Measurements from ENCODE around the gene NR2C2. TPM values are rescaled to one million over a fixed set of nuclear protein-coding genes. Genes with fewer than 3 reads are reported as not detected.

The NR2C2 gene
- total and polyA plus RNA-seq, 2 of the 13 experiments (the other 11 are each of a cell fraction or from before 2014, with no cell fraction given): 7.8 to 11.8 TPM

GRCh38 chr3:15064835-15065549 lies 117.6 kb downstream of the NR2C2 start, which contains the start of gene MRPS25 (continued):
- peak; percentile 50; the same call in 1 of the 2 replicates for TF ChIP-seq PRDM10 (CRISPR knock-in tag; IDR thresholded peaks at IDR 0.05; ENCODE audit: low read depth)
- peak; percentile 76 for TF ChIP-seq ZNF792 (CRISPR knock-in tag; IDR thresholded peaks at IDR 0.05)
- TF ChIP-seq KAT8 (CRISPR knock-in tag; IDR thresholded peaks at IDR 0.05): peak; percentile 92
- no peak for TF ChIP-seq SNAI1 (CRISPR knock-in tag; IDR thresholded peaks at IDR 0.05; ENCODE audit: borderline replicate concordance)
- 0 out of 2 replicates have a peak, but pooled peaks have one; percentile 65 for TF ChIP-seq TARDBP (CRISPR knock-in tag; IDR thresholded peaks at IDR 0.05)
- TF ChIP-seq KDM5B (CRISPR knock-in tag; IDR thresholded peaks at IDR 0.05; ENCODE audit: borderline replicate concordance): peak; percentile 89
- TF ChIP-seq MYNN (CRISPR knock-in tag; IDR thresholded peaks at IDR 0.05; ENCODE audit: low read depth): peak; percentile 82; the same call in 1 of the 2 replicates
- peak; percentile 90; the same call in 1 of the 2 replicates for TF ChIP-seq TRAFD1 (CRISPR knock-in tag; IDR thresholded peaks at IDR 0.05; ENCODE audit: borderline replicate concordance)
- TF ChIP-seq ISX (CRISPR knock-in tag; conservative IDR thresholded peaks at IDR 0.05): no peak
- TF ChIP-seq SYNCRIP (IDR thresholded peaks at IDR 0.05; ENCODE audit: insufficient read depth, low read depth, low read length): no peak
- TF ChIP-seq EED (CRISPR knock-in tag; IDR thresholded peaks at IDR 0.05): no peak; the same call in 1 of the 2 replicates
- no peak for TF ChIP-seq NFE2 (CRISPR knock-in tag; IDR thresholded peaks at IDR 0.05)
- TF ChIP-seq DDIT3 (CRISPR knock-in tag; IDR thresholded peaks at IDR 0.05): no peak
- no peak for TF ChIP-seq ATF5 (CRISPR knock-in tag; IDR thresholded peaks at IDR 0.05; ENCODE audit: low read depth)
- TF ChIP-seq BRCA1 (CRISPR knock-in tag; IDR thresholded peaks at IDR 0.05): no peak
- TF ChIP-seq GRHL1 (CRISPR knock-in tag; conservative IDR thresholded peaks at IDR 0.05): no peak
- no peak for TF ChIP-seq DZIP1 (CRISPR knock-in tag; IDR thresholded peaks at IDR 0.05)
- peak; percentile 47; the same call in 1 of the 2 replicates for TF ChIP-seq ZNF225 (CRISPR knock-in tag; IDR thresholded peaks at IDR 0.05)
